Psoas muscle (tissue), 8 donors: ENCODE data around the gene PBRM1. TPM values are rescaled to one million over a fixed set of nuclear protein-coding genes. Genes with fewer than 3 reads are reported as not detected.

ENCODE experiments used
- ATAC-seq, 4 donors: fragments of 200-7000 bp; cut with Tn5 transposase; one replicate each; pipeline ENCODE4 v1.9.1; 2020; ENCODE audit warnings: moderate library complexity in 3 of 4, mild to moderate bottlenecking in 2 of 4
- DNase-seq, 2 donors: peaks; one replicate each; pipeline ENCODE4 v3.0.0-alpha.2; 2020
- H3K27ac ChIP-seq: fragments of 200-600 bp; one replicate; pipeline ENCODE4 v1.8.0; 2022
- H3K27me3 ChIP-seq, 3 donors: fragments of 200-600 bp in 1 of 3; one replicate each; pipeline versions ENCODE4 v1.6.1 to v1.8.0; 2013 to 2022; ENCODE audit warnings: low read length in 2 of 3, mild to moderate bottlenecking in 2 of 3, moderate library complexity in 1 of 3; ENCODE audit not compliant: insufficient read depth in 3 of 3
- H3K36me3 ChIP-seq, 2 donors: fragments of 200-600 bp in 1 of 2; one replicate each; pipeline versions ENCODE4 v1.6.1 to v1.8.0; 2013 to 2022; ENCODE audit warnings: low read depth in 1 of 2, mild to moderate bottlenecking in 1 of 2, moderate library complexity in 1 of 2; ENCODE audit not compliant: insufficient read depth in 1 of 2
- H3K4me1 ChIP-seq: fragments of 200-600 bp; one replicate; pipeline ENCODE4 v1.8.0; 2022
- H3K4me3 ChIP-seq: fragments of 200-600 bp; one replicate; pipeline ENCODE4 v1.8.0; 2022; ENCODE audit warnings: mild to moderate bottlenecking
- H3K9me3 ChIP-seq: fragments of 200-600 bp; one replicate; pipeline ENCODE4 v1.8.0; 2022
- CTCF ChIP-seq: fragments of 200-600 bp; IDR thresholded peaks from one replicate; pipeline ENCODE4 v1.8.0; 2022; ENCODE audit warnings: antibody characterized with exemption
- WGBS, 3 donors: extraction: QIAGEN DNeasy Blood & Tissue Kit; methylation state at CpG; one replicate each; pipeline versions ENCODE4 v1.1.6 to v1.1.7; 2013; 5-methylcytosine and 5-hydroxymethylcytosine counted together
- intact Hi-C, 2 donors: fragments of 100-400 bp; cut with DNase I; formaldehyde crosslinking; loops; one replicate each; pipeline versions ENCODE4 v1.11.0 to v1.14.2; 2022
- polyA plus RNA-seq, 3 donors: library from polyadenylated mRNA; stranded (reverse); fragments of 200-250 nt; gene quantifications; one replicate each; pipeline ENCODE4 v1.2.3, GENCODE V29; 2013
- total RNA-seq, 4 donors: library from RNA; stranded (reverse); fragmentation: NEBNext Ultra II Directional in 2 of 4; extraction: Animal tissue kit (Norgen Biotek cat#: 25700) in 2 of 4; gene quantifications; one replicate each; pipeline versions ENCODE4 v1.2.1 to v1.2.4, GENCODE V29; 2021 to 2023
- donor health status: healthy with polysubstance abuse.
- donor health status: DM: no; HTN: no; CAD: no; lungs with moderate emphysema.
- donor health status: Bipolar disorder and iron deficiency.
- donor health status: healthy.
- donor health status: DM: yes; HTN: yes; CAD: no.
- donor health status: DM: no; HTN: no; CAD: no.
- donor health status: DM: no; HTN: no; CAD: no.
- donor health status: DM: yes; HTN: yes; CAD: no.

Gene PBRM1
- total and polyA plus RNA-seq, 7 donors = 7.5 to 46.7 (median 38.0) TPM

DNA sequence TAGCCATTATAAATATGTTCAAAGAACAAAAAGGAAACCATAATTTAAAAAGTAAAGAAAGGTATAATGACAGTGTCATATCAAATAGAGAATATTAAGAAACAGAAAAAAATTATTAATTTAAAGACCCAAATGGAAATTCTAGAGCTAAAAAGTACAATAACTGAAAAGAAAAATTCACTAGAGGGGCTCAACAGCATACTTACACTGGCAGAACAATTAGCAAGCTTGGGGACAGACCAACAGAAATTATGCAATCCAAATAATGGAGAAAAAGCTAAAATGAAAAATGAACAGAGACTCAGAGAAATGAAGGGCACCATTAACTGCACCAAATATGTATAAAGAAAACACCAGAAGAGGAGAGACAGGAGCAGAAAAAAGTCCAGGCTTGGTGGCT is 33.9 kb upstream of the PBRM1 start:
- no peak for TF ChIP-seq CTCF
- Histone ChIP-seq H3K27me3 (no peaks in the 10 kb centered on the region), H3K27ac (no peak overlapping the region), H3K4me3 (no peak overlapping the region), H3K4me1 (no peaks in the 10 kb centered on the region), H3K9me3 (no peaks in the 10 kb centered on the region), H3K36me3 (peaks cover 0 to 10% of the 10 kb centered on the region in 2 donors)
- no peak for ATAC-seq
- no peak for DNase-seq
- intact Hi-C loops = no loop called here

DNA sequence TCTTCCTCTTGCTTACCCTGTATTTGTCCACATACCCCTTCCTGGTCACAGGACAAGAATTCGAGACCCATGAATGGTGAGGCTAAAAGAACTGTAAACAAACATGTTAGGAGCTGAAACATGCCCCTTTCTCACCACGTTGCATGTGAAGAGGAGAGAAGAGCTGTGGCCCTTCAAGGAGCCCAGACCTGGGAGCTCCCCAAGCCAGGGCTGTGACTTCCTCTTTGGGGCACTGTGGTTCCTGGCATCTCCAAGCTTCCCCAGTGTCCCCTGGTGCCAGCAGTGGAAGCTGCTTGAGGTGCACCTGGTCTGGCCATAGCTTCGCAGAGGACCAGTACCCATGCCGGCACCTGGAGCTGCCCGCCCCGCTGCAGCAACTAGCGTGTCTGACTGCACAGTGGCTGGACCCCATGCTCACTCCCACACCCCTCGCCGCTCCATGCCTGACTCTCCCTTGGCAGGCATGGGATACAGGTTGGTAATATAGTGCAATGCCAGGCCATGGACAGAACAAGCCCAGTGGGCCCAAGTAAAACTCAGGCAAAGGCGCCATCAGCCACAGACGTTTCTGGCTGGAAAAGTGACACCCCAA is 30.1 kb upstream of the PBRM1 start:
- no peaks in the 10 kb centered on the region for H3K9me3 ChIP-seq
- WGBS, 3 donors = 90 to 93% (median 91%) methylated on average over 11 of the region's 11 CpGs
- no peak for TF ChIP-seq CTCF
- no peaks in the 10 kb centered on the region for H3K27me3 ChIP-seq
- intact Hi-C loops = no loop called here
- no peaks in the 10 kb centered on the region for H3K4me1 ChIP-seq
- peaks cover 0 to 23% of the 10 kb centered on the region in 2 donors for H3K36me3 ChIP-seq
- no peak overlapping the region for H3K4me3 ChIP-seq
- ATAC-seq (no peak), DNase-seq (no peak)
- H3K27ac ChIP-seq = no peak overlapping the region

DNA sequence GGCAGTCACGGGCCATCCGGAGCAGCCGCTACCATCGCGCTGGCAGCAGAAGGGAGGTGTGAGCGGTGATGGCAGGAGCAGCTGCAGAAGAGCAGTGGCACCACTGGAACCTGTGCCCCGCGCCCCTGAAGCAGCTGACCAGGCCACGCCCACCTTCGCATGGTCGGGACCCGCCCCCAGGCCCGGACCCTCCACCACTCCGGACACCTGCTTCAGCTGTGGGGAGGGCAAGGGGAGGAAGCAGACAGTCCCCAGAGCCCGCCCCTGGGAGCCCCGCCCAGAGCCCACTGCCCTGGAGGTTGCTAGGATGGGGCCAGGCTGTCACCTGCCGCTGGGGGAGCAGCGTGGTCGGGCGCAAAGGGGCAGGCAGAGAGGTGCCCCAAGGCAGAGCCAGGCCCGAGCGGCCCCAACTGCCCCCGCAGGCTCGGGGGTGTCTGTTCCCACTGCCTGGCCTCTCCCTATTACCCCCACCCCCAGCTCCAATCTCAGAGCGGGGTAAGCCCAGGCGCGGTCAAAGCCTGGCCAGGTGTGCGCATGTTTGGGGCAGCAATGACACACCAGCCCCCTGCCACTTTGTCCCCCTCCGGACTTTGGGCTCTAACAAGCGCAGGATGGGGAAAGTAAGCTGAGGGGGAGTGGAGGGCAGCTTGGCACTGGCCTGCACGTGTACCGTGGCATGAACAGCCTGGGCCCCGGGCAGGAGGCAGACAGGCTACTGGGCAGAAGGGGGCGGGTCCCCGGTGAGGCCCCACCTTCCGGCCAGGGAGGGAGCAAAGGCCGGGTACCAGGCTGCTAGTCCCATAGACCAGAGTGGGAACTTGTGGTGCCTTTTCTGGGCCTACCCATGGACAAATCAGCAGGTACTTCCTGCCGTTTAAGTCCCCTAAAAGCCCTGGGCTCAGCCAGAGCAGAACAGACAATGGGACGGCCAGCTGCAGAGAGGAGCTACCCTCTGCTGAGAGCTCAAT is 28.9 kb upstream of the PBRM1 start:
- peaks cover 0 to 26% of the 10 kb centered on the region in 2 donors for H3K36me3 ChIP-seq
- no peak for TF ChIP-seq CTCF
- H3K4me3 ChIP-seq = no peak overlapping the region
- H3K4me1 ChIP-seq = no peaks in the 10 kb centered on the region
- WGBS, 3 donors = 44 to 46% (median 45%) methylated on average over 32 to 39 of the region's 39 CpGs
- ATAC-seq (peak in 2 of 4 donors; percentile 27 to 44), DNase-seq (no peak)
- intact Hi-C loops = no loop called here
- H3K9me3 ChIP-seq = no peaks in the 10 kb centered on the region
- no peaks in the 10 kb centered on the region for H3K27me3 ChIP-seq
- H3K27ac ChIP-seq = no peak overlapping the region

DNA sequence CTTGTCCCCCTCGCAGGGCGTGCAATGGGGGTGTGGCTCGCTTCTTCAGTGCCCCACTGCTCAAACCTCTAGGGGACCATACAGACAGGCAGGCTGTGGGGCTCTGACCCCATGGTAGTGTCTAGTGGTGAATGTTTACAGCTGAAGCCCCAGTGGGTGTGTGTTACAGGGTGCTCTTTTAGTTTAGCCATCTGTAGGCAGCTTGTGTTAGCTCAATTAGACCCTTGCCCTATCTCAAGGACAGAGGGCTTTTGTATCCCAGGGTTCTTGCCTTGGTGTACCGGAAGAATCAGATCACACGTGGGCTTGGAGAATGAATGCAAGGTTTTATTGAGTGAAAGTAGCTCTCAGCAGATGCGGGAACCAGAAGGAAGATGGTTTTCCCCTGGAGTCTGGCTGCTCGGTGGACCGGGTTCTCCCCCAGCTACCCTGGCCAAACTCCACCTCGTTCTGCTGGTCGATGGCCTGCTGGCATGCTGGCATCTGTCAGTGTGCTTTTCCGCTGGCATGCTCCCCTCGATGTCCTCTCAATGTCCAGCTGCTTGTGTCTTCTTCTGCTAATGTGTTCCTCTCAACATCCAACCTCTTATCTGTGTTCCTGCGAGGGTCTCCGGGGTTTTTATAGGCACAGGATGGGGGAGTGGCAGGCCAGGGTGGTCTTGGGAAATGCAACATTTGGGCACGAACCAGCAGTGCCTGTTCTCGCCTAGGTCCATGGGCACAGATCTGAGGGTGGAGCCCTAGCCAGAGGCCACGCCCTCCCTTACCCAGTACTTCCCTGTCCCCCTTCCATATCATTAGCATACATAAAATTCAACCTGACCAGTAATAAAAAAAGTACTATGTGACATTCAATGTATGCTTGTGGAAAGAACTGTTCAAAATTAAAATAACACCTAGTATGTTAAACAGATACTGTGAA is 26.8 kb upstream of the PBRM1 start:
- no peak overlapping the region for H3K4me3 ChIP-seq
- ATAC-seq (no peak), DNase-seq (peak in 1 of 2 donors; percentile 25)
- TF ChIP-seq CTCF = no peak
- WGBS, 3 donors = 73 to 81% (median 78%) methylated on average over 17 of the region's 17 CpGs
- H3K36me3 ChIP-seq = peaks cover 0 to 42% of the 10 kb centered on the region in 2 donors
- H3K4me1 ChIP-seq = peaks cover 3% of the 10 kb centered on the region
- H3K9me3 ChIP-seq = no peaks in the 10 kb centered on the region
- no peaks in the 10 kb centered on the region for H3K27me3 ChIP-seq
- intact Hi-C loops = no loop called here
- no peak overlapping the region for H3K27ac ChIP-seq
